Measurements from ENCODE around the gene CPVL.

DNA sequence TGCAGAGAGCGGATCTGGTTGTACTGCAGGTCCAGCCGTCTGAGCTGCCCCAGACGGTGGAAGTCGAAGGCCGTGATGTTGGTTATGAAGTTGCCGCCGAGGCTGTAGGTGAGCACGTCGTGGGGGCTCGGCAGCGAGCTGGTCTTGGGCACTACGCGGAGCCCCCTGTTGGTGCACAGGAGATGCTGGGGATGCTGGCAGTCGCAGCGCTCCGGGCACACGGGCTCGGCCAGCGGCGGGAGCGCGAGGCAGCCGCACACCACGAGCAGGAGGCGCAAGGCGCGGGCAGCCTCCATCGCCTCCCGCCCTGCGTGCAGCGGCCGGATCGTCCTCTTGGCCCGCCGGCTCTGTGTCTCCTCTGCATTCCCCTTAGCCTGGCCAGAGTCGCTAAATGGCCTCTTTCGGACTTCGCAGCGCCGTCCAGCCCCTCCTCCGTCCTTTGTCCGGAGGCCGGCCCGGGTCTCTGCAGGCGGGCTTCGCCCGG is 188.5 kb downstream of the CPVL start:
- TF ChIP-seq, protein P1, sequence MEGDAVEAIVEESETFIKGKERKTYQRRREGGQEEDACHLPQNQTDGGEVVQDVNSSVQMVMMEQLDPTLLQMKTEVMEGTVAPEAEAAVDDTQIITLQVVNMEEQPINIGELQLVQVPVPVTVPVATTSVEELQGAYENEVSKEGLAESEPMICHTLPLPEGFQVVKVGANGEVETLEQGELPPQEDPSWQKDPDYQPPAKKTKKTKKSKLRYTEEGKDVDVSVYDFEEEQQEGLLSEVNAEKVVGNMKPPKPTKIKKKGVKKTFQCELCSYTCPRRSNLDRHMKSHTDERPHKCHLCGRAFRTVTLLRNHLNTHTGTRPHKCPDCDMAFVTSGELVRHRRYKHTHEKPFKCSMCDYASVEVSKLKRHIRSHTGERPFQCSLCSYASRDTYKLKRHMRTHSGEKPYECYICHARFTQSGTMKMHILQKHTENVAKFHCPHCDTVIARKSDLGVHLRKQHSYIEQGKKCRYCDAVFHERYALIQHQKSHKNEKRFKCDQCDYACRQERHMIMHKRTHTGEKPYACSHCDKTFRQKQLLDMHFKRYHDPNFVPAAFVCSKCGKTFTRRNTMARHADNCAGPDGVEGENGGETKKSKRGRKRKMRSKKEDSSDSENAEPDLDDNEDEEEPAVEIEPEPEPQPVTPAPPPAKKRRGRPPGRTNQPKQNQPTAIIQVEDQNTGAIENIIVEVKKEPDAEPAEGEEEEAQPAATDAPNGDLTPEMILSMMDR (IDR thresholded peaks at IDR 0.05; ENCODE audit: low read depth, low read length, missing input control), result no peak
- TF ChIP-seq, protein P2, sequence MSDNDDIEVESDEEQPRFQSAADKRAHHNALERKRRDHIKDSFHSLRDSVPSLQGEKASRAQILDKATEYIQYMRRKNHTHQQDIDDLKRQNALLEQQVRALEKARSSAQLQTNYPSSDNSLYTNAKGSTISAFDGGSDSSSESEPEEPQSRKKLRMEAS (IDR thresholded peaks at IDR 0.05), result no peak
- TF ChIP-seq, protein P3, sequence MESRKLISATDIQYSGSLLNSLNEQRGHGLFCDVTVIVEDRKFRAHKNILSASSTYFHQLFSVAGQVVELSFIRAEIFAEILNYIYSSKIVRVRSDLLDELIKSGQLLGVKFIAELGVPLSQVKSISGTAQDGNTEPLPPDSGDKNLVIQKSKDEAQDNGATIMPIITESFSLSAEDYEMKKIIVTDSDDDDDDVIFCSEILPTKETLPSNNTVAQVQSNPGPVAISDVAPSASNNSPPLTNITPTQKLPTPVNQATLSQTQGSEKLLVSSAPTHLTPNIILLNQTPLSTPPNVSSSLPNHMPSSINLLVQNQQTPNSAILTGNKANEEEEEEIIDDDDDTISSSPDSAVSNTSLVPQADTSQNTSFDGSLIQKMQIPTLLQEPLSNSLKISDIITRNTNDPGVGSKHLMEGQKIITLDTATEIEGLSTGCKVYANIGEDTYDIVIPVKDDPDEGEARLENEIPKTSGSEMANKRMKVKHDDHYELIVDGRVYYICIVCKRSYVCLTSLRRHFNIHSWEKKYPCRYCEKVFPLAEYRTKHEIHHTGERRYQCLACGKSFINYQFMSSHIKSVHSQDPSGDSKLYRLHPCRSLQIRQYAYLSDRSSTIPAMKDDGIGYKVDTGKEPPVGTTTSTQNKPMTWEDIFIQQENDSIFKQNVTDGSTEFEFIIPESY (IDR thresholded peaks at IDR 0.05), result no peak
- TF ChIP-seq, protein P4, sequence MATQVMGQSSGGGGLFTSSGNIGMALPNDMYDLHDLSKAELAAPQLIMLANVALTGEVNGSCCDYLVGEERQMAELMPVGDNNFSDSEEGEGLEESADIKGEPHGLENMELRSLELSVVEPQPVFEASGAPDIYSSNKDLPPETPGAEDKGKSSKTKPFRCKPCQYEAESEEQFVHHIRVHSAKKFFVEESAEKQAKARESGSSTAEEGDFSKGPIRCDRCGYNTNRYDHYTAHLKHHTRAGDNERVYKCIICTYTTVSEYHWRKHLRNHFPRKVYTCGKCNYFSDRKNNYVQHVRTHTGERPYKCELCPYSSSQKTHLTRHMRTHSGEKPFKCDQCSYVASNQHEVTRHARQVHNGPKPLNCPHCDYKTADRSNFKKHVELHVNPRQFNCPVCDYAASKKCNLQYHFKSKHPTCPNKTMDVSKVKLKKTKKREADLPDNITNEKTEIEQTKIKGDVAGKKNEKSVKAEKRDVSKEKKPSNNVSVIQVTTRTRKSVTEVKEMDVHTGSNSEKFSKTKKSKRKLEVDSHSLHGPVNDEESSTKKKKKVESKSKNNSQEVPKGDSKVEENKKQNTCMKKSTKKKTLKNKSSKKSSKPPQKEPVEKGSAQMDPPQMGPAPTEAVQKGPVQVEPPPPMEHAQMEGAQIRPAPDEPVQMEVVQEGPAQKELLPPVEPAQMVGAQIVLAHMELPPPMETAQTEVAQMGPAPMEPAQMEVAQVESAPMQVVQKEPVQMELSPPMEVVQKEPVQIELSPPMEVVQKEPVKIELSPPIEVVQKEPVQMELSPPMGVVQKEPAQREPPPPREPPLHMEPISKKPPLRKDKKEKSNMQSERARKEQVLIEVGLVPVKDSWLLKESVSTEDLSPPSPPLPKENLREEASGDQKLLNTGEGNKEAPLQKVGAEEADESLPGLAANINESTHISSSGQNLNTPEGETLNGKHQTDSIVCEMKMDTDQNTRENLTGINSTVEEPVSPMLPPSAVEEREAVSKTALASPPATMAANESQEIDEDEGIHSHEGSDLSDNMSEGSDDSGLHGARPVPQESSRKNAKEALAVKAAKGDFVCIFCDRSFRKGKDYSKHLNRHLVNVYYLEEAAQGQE (IDR thresholded peaks at IDR 0.05), result no peak
- no peak for TF ChIP-seq HNF4G (IDR thresholded peaks at IDR 0.05)
- no peak for TF ChIP-seq YY1 (IDR thresholded peaks at IDR 0.05)
- no peak for TF ChIP-seq GABPA (IDR thresholded peaks at IDR 0.05 in 1 of 2, conservative IDR thresholded peaks at IDR 0.05 in 1 of 2)
- TF ChIP-seq JUND (IDR thresholded peaks at IDR 0.05), result no peak
- TF ChIP-seq RAD21 (IDR thresholded peaks at IDR 0.05), result no peak
